Measurements from ENCODE around the gene FEZF2.

DNA sequence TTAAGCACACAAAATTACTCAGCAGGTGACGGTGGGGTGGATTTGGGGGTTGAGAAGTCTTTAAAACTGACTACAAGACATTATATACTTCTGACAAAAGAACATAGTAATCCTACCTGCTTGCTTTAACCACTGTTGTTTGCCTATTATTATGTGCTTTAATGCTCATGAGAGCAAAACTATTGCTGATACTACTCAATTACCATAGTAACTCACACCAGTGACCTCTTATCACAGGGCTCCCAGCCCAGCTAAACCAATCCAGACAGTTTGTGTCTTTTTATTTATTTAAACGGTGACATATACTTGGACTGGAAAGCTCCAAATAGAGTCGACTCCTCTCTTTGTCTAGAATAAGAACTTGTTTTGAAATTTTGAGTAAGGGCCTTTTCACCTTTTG, 42.8 kb upstream of the FEZF2 start:
- TF ChIP-seq CTCF (IDR thresholded peaks at IDR 0.05) (no peak), CBX8 (IDR thresholded peaks at IDR 0.05) (no peak), ZC3H11A (IDR thresholded peaks at IDR 0.05) (no peak), MYC (IDR thresholded peaks at IDR 0.05; ENCODE audit: borderline replicate concordance, low read length) (no peak), HOXA7 (CRISPR knock-in tag; IDR thresholded peaks at IDR 0.05) (no peak), BHLHE40 (IDR thresholded peaks at IDR 0.05; ENCODE audit: low read depth, low read length) (no peak), BCL3 (IDR thresholded peaks at IDR 0.05) (no peak), MAX (IDR thresholded peaks at IDR 0.05) (no peak), CHD4 (IDR thresholded peaks at IDR 0.05; ENCODE audit: borderline replicate concordance) (no peak), POLR2AphosphoS2 (conservative IDR thresholded peaks at IDR 0.05; ENCODE audit: low read length) (no peak), MAFK (IDR thresholded peaks at IDR 0.05; ENCODE audit: partially characterized antibody) (no peak)
- TF ChIP-seq, protein P1, sequence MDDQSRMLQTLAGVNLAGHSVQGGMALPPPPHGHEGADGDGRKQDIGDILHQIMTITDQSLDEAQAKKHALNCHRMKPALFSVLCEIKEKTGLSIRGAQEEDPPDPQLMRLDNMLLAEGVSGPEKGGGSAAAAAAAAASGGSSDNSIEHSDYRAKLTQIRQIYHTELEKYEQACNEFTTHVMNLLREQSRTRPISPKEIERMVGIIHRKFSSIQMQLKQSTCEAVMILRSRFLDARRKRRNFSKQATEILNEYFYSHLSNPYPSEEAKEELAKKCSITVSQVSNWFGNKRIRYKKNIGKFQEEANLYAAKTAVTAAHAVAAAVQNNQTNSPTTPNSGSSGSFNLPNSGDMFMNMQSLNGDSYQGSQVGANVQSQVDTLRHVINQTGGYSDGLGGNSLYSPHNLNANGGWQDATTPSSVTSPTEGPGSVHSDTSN (IDR thresholded peaks at IDR 0.05): no peak

Data from A549 (cell line).